Stimulated activated CD8-positive, alpha-beta memory T cell treated with anti-CD3 and anti-CD28 coated beads, Interleukin-15, amount 100 ng/mL, for 24 hours (primary cell): Measurements from ENCODE around the gene SH3GL2.

Experiments
- DNase-seq: peaks from one replicate; pipeline ENCODE4 v3.0.0-alpha.2; 2020; ENCODE audit warnings: low read depth

Gene SH3GL2

GRCh38 chr9:17578911-17579793 lies at the start of gene SH3GL2:
Gene SH3GL2, plus strand, starts transcription at chr9:17579066.
- no peak for DNase-seq

GRCh38 chr9:17531642-17532254 lies 47.1 kb upstream of the SH3GL2 start:
- DNase-seq, result no peak

GRCh38 chr9:17532461-17532860 lies 46.4 kb upstream of the SH3GL2 start:
- DNase-seq, result no peak

GRCh38 chr9:17535176-17535575 lies 43.7 kb upstream of the SH3GL2 start:
- no peak for DNase-seq

GRCh38 chr9:17536027-17536426 lies 42.8 kb upstream of the SH3GL2 start:
- DNase-seq, result no peak

- no peak for DNase-seq
Observed at GRCh38 chr9:17551023-17551422, 27.8 kb upstream of the SH3GL2 start.

- no peak for DNase-seq
Observed at GRCh38 chr9:17555362-17556054, 23.4 kb upstream of the SH3GL2 start.

GRCh38 chr9:17556255-17556654 lies 22.6 kb upstream of the SH3GL2 start:
- DNase-seq, result no peak

- DNase-seq, result no peak
Observed at GRCh38 chr9:17556935-17557334, 21.9 kb upstream of the SH3GL2 start.

GRCh38 chr9:17571825-17572224 lies 7.0 kb upstream of the SH3GL2 start:
- DNase-seq, result no peak

GRCh38 chr9:17574342-17574741 lies 4.5 kb upstream of the SH3GL2 start:
- DNase-seq, result no peak

GRCh38 chr9:17578577-17578910 lies 322 bp upstream of the SH3GL2 start:
- no peak for DNase-seq

- no peak for DNase-seq
Observed at GRCh38 chr9:17580119-17580518, 1.3 kb downstream of the SH3GL2 start.

- no peak for DNase-seq
Observed at GRCh38 chr9:17587113-17587512, 8.2 kb downstream of the SH3GL2 start.

- no peak for DNase-seq
Observed at GRCh38 chr9:17588395-17588794, 9.5 kb downstream of the SH3GL2 start.

- DNase-seq, result no peak
Observed at GRCh38 chr9:17588941-17589340, 10.1 kb downstream of the SH3GL2 start.

GRCh38 chr9:17589771-17590170 lies 10.9 kb downstream of the SH3GL2 start:
- DNase-seq, result no peak

GRCh38 chr9:17594961-17595360 lies 16.1 kb downstream of the SH3GL2 start:
- no peak for DNase-seq

GRCh38 chr9:17597977-17598376 lies 19.1 kb downstream of the SH3GL2 start:
- no peak for DNase-seq

GRCh38 chr9:17600962-17601593 lies 22.2 kb downstream of the SH3GL2 start:
- no peak for DNase-seq

GRCh38 chr9:17604556-17604955 lies 25.7 kb downstream of the SH3GL2 start:
- no peak for DNase-seq

GRCh38 chr9:17609312-17610005 lies 30.6 kb downstream of the SH3GL2 start:
- DNase-seq, result no peak
